HepG2 (cell line): ENCODE data around the gene COX7C. TPM values are rescaled to one million over a fixed set of nuclear protein-coding genes. Genes with fewer than 3 reads are reported as not detected.

Source experiments
- ATAC-seq: fragments of 200-7000 bp; cut with Tn5 transposase; 3 replicates; pipeline ENCODE4 v1.9.1; 2020; ENCODE audit warnings: mild to moderate bottlenecking, moderate library complexity
- Bru-seq: library from RNA; stranded (reverse); fragments of 400-500 nt; gene quantifications from one replicate; lab custom pipeline; 2021; lab: Mats Ljungman, UMichigan
- BruChase-seq, 2 experiments: library from RNA; stranded (reverse); fragments of 400-500 nt; gene quantifications; one replicate each; lab custom pipeline; 2021; lab: Mats Ljungman, UMichigan
- BruUV-seq: library from RNA; stranded (reverse); fragments of 400-500 nt; replicated peaks from 2 replicates; lab custom pipeline; 2021; lab: Mats Ljungman, UMichigan
- CTCF ChIA-PET: fragments of 300-600 bp; formaldehyde crosslinking; extraction: SDS; loops from one replicate; lab custom pipeline; 2021; ENCODE audit warnings: low total read pairs, inconsistent platforms, low intra/inter-chr PET ratio; lab: Yijun Ruan, JAX
- POLR2A ChIA-PET: fragments of 350-600 bp; sonication (Branson Sonifier 250); formaldehyde crosslinking; loops from one replicate; lab custom pipeline; 2020; ENCODE audit warnings: antibody characterized with exemption, inconsistent platforms; lab: Yijun Ruan, JAX
- DNase-seq: peaks from one replicate; pipeline ENCODE4 v3.0.0-alpha.2; 2015; ENCODE audit warnings: low spot score
- FAIRE-seq: peaks from 3 replicates; lab custom pipeline; 2011; peaks lifted over from hg19 to GRCh38; lab: Jason Lieb, UNC
- H2AFZ ChIP-seq: one replicate; pipeline ENCODE4 v1.6.1; 2011; ENCODE audit warnings: low read length, inconsistent platforms
- H3K27ac ChIP-seq: fragments of 300-600 bp; 3 replicates; pipeline ENCODE4 v1.8.0; 2011; ENCODE audit warnings: mixed run types, mild to moderate bottlenecking, mixed read lengths, low read length, inconsistent platforms; ENCODE audit not compliant: insufficient read depth; ENCODE audit errors: extremely low read length
- H3K27me3 ChIP-seq, 2 experiments: fragments of 200-600 bp in 1 of 2; 2 replicates in 1 of 2; 3 replicates in 1 of 2; pipeline versions ENCODE4 v1.6.0 to v1.8.0; 2011; ENCODE audit warnings: low read length in 2 of 2, mild to moderate bottlenecking in 2 of 2, moderate library complexity in 2 of 2, inconsistent platforms in 1 of 2; ENCODE audit not compliant: insufficient read depth in 2 of 2, control insufficient read depth in 1 of 2
- H3K36me3 ChIP-seq, 2 experiments: fragments of 200-600 bp in 1 of 2; replicated peaks in 1 of 2; 2 replicates in 1 of 2; 3 replicates in 1 of 2; pipeline versions ENCODE4 v1.5.1 to v1.8.0; 2011; ENCODE audit warnings: low read length in 2 of 2, inconsistent platforms in 1 of 2; ENCODE audit not compliant: insufficient read depth in 2 of 2, control insufficient read depth in 1 of 2
- H3K4me1 ChIP-seq: 2 replicates; pipeline ENCODE4 v1.5.1; 2012; ENCODE audit warnings: low read length, inconsistent platforms; ENCODE audit not compliant: insufficient read depth
- H3K4me2 ChIP-seq: 2 replicates; pipeline ENCODE4 v1.6.0; 2011; ENCODE audit warnings: low read depth, low read length, inconsistent platforms
- H3K4me3 ChIP-seq, 3 experiments: fragments of 200-600 bp in 1 of 3; sonication (generic), shearing (Covaris generic) in 1 of 3; replicated peaks in 1 of 3; 2 replicates each; pipeline ENCODE4 v1.5.1; 2011 to 2016; ENCODE audit warnings: low read length in 3 of 3, inconsistent platforms in 2 of 3, low read depth in 2 of 3, mild to moderate bottlenecking in 2 of 3, control low read depth in 1 of 3, mixed read lengths in 1 of 3; ENCODE audit not compliant: insufficient read depth in 1 of 3
- H3K79me2 ChIP-seq: one replicate; pipeline ENCODE4 v1.6.1; 2011; ENCODE audit warnings: low read length, inconsistent platforms; ENCODE audit not compliant: insufficient read depth
- H3K9ac ChIP-seq: 2 replicates; pipeline ENCODE4 v1.6.0; 2011; ENCODE audit warnings: mild to moderate bottlenecking, low read depth, low read length, inconsistent platforms; ENCODE audit not compliant: insufficient read depth
- H3K9me3 ChIP-seq: 2 replicates; pipeline ENCODE4 v1.5.1; 2012; ENCODE audit warnings: mild to moderate bottlenecking, low read length
- H4K20me1 ChIP-seq: 2 replicates; pipeline ENCODE4 v1.6.0; 2011; ENCODE audit warnings: inconsistent platforms, mild to moderate bottlenecking, low read length, moderate library complexity; ENCODE audit not compliant: insufficient read depth
- PCBP2 ChIP-seq: fragments of 200-400 bp; formaldehyde crosslinking; optimal IDR thresholded peaks from 2 replicates; pipeline ENCODE3; 2018; ENCODE audit warnings: low read length, low read depth; ENCODE audit not compliant: poor library complexity, severe bottlenecking
- SALL1 ChIP-seq: sonication (generic); formaldehyde crosslinking; IDR thresholded peaks from 2 replicates; pipeline ENCODE4 v1.8.0; 2022; ENCODE audit warnings: mild to moderate bottlenecking, missing genetic modification reagents
- TAF1 ChIP-seq: sonication (generic); formaldehyde crosslinking; IDR thresholded peaks from 2 replicates; pipeline ENCODE4 v1.4.0; 2020; ENCODE audit warnings: missing genetic modification reagents
- TERF1 ChIP-seq: sonication (generic); formaldehyde crosslinking; IDR thresholded peaks from 2 replicates; pipeline ENCODE4 v1.8.0; 2022; ENCODE audit warnings: mild to moderate bottlenecking, missing genetic modification reagents, moderate library complexity
- ZMAT3 ChIP-seq: sonication (generic); formaldehyde crosslinking; conservative IDR thresholded peaks from 2 replicates; pipeline ENCODE4 v1.7.0; 2021; ENCODE audit warnings: missing genetic modification reagents
- ZNF143 ChIP-seq: sonication (generic); formaldehyde crosslinking; IDR thresholded peaks from 2 replicates; pipeline ENCODE4 v1.4.0; 2020; ENCODE audit warnings: missing genetic modification reagents
- ZNF569 ChIP-seq: sonication (generic); formaldehyde crosslinking; IDR thresholded peaks from 2 replicates; pipeline ENCODE4 v1.5.0; 2020; ENCODE audit warnings: mild to moderate bottlenecking, missing genetic modification reagents, moderate library complexity, borderline replicate concordance
- WGBS: methylation state at CpG from one replicate; pipeline ENCODE4 v1.1.6; 2017; ENCODE audit warnings: low lambda C conversion rate; 5-methylcytosine and 5-hydroxymethylcytosine counted together
- in situ Hi-C: cut with HindIII; loops from 2 replicates; pipeline ENCODE4 v1.10.0; 2017; ENCODE audit warnings: low pct_unique_long_range_greater_than_20kb; ENCODE audit not compliant: extremely low pct_ligation_motif_present
- intact Hi-C: fragments of 100-400 bp; cut with micrococcal nuclease; formaldehyde crosslinking; loops from one replicate; pipeline ENCODE4 v1.10.0; 2022; ENCODE audit not compliant: unreplicated experiment
- long read RNA-seq, 2 experiments: library from RNA in 1 of 2; library from polyadenylated mRNA in 1 of 2; stranded (forward) in 1 of 2; unstranded in 1 of 2; transcript quantifications; one replicate each; pipeline ENCODE4 v2.0.0, GENCODE V29; 2019 to 2022
- polyA minus RNA-seq, 3 experiments: library from RNA; depleted of rRNA, polyadenylated mRNA; stranded (reverse); fragments of >200 nt; gene quantifications; 2 replicates each; pipeline ENCODE4 v1.2.3, GENCODE V29; 2011; ENCODE audit warnings: low replicate concordance in 1 of 3
- polyA plus RNA-seq, 8 experiments: library from polyadenylated mRNA; depleted of rRNA in 3 of 8; stranded (reverse) in 7 of 8; unstranded in 1 of 8; fragments of >200 nt; fragmentation: Illumina TruSeq in 4 of 8; extraction: Trizol in 4 of 8; gene quantifications; 2 replicates each; pipeline versions ENCODE4 v1.2.1 to v1.2.3, GENCODE V29; 2011 to 2016; ENCODE audit warnings: low read depth in 4 of 8, missing spikeins in 1 of 8, mixed read lengths in 1 of 8; ENCODE audit not compliant: insufficient read depth in 1 of 8
- total RNA-seq, 5 experiments: library from RNA; depleted of rRNA; stranded (reverse); fragments of >200 nt; fragmentation: Illumina TruSeq; extraction: Trizol; gene quantifications; 2 replicates each; pipeline ENCODE4 v1.2.3, GENCODE V29; 2016; ENCODE audit warnings: low read depth in 1 of 5
- TF ChIP-seq, protein P1 (sequence below): sonication (generic); formaldehyde crosslinking; IDR thresholded peaks from 2 replicates; pipeline ENCODE4 v1.5.1; 2020; ENCODE audit warnings: missing genetic modification reagents, mild to moderate bottlenecking, borderline replicate concordance
- TF ChIP-seq, protein P2 (sequence below): IDR thresholded peaks from 2 replicates; pipeline ENCODE4 v1.6.1; 2012; ENCODE audit warnings: low read depth, low read length, improper control_type of control experiment

COX7C gene
- total RNA-seq (2016; rRNA removed; fragmentation: Illumina TruSeq; extraction: Trizol) (635 and 764 TPM in 2 replicates), polyA plus RNA-seq (2011; rRNA removed) (434 and 538 TPM in 2 replicates), polyA minus RNA-seq (2011; rRNA and poly(A)+ RNA removed; ENCODE audit: low replicate concordance) (57.8 and 137 TPM in 2 replicates), Bru-seq, nascent RNA (percentile 98 among the genes with signal in this experiment), BruChase-seq, experiment 1, labeled RNA remaining after a 6-hour chase (percentile 98 among the genes with signal in this experiment), BruChase-seq, experiment 2, labeled RNA remaining after a 2-hour chase (percentile 95 among the genes with signal in this experiment)
- 280 and 326 TPM in 2 replicates for total RNA-seq (2016; cell fraction: cytosol; rRNA removed; fragmentation: Illumina TruSeq; extraction: Trizol; ENCODE audit: low read depth)
- 605 and 809 TPM in 2 replicates for total RNA-seq (2016; cell fraction: insoluble cytoplasmic fraction; rRNA removed; fragmentation: Illumina TruSeq; extraction: Trizol)
- 471 and 507 TPM in 2 replicates for total RNA-seq (2016; cell fraction: membrane; rRNA removed; fragmentation: Illumina TruSeq; extraction: Trizol)
- 226 and 233 TPM in 2 replicates for total RNA-seq (2016; cell fraction: nucleus; rRNA removed; fragmentation: Illumina TruSeq; extraction: Trizol)
- polyA plus RNA-seq (2011; cell fraction: cytosol; rRNA removed): 364 and 498 TPM in 2 replicates
- polyA plus RNA-seq (2011; cell fraction: nucleus; rRNA removed): 85.0 and 117 TPM in 2 replicates
- 862 and 1,267 TPM in 2 replicates for polyA plus RNA-seq (2012)
- polyA plus RNA-seq (2016; cell fraction: cytosol; fragmentation: Illumina TruSeq; extraction: Trizol; ENCODE audit: low read depth): 340 and 380 TPM in 2 replicates
- 749 and 838 TPM in 2 replicates for polyA plus RNA-seq (2016; cell fraction: insoluble cytoplasmic fraction; fragmentation: Illumina TruSeq; extraction: Trizol; ENCODE audit: low read depth)
- 467 and 530 TPM in 2 replicates for polyA plus RNA-seq (2016; cell fraction: membrane; fragmentation: Illumina TruSeq; extraction: Trizol; ENCODE audit: low read depth)
- 361 and 382 TPM in 2 replicates for polyA plus RNA-seq (2016; cell fraction: nucleus; fragmentation: Illumina TruSeq; extraction: Trizol; ENCODE audit: insufficient read depth, low read depth)
- polyA minus RNA-seq (2011; cell fraction: cytosol; rRNA and poly(A)+ RNA removed): 68.4 and 72.1 TPM in 2 replicates
- polyA minus RNA-seq (2011; cell fraction: nucleus; rRNA and poly(A)+ RNA removed): 48.4 and 59.2 TPM in 2 replicates
- long read RNA-seq, experiment 1, transcript COX7C-201 (3 exons, 666 nt): major isoform, 462 of 497 reads
- long read RNA-seq, experiment 1, transcript COX7C-205 (3 exons, 369 nt): minor isoform, 23 of 497 reads
- long read RNA-seq, experiment 1, partial matches to known transcripts: 0 of 497 reads
- long read RNA-seq, experiment 1, other reads (novel, unspliced or antisense): 11 of 497 reads
- long read RNA-seq, experiment 2, transcript COX7C-201 (3 exons, 666 nt): major isoform, 611 of 724 reads
- long read RNA-seq, experiment 2, transcript COX7C-205 (3 exons, 369 nt): minor isoform, 52 of 724 reads
- long read RNA-seq, experiment 2, partial matches to known transcripts: 9 of 724 reads
- long read RNA-seq, experiment 2, other reads (novel, unspliced or antisense): 52 of 724 reads

GRCh38 chr5:86617756-86618576, at the start of gene COX7C:
Gene COX7C (plus strand): TSS chr5:86617941. CDS start chr5:86618056, 115 bp downstream.
- peaks cover 17% of the 10 kb centered on the region for H3K79me2 ChIP-seq
- H3K27ac ChIP-seq: peak within 1 kb of the TSS; percentile 87
- H3K36me3 ChIP-seq: peaks cover 2 to 12% of the 10 kb centered on the region in 2 experiments; a peak in 4 of 5 replicates
- ATAC-seq (peak; percentile 98), FAIRE-seq (peak; percentile 82), DNase-seq (peak; percentile 95)
- intact Hi-C loops (no loop called here), in situ Hi-C loops (no loop called here)
- peaks cover 0 to 3% of the 10 kb centered on the region in 2 experiments; a peak in 1 of 5 replicates for H3K27me3 ChIP-seq
- peak within 1 kb of the TSS; percentile 92 to 96 (median 95) for H3K4me3 ChIP-seq
- no peaks in the 10 kb centered on the region; the same call in 1 of the 2 replicates for H4K20me1 ChIP-seq
- H3K4me1 ChIP-seq: peaks cover 18% of the 10 kb centered on the region
- WGBS: 2% methylated on average over 27 of the region's 41 CpGs
- peak within 1 kb of the TSS; percentile 72 for H3K4me2 ChIP-seq
- BruUV-seq: TSS peak; percentile 71
- peak within 1 kb of the TSS; percentile 99 for H2AFZ ChIP-seq
- H3K9me3 ChIP-seq: peaks cover 6% of the 10 kb centered on the region; the same call in 1 of the 2 replicates
- H3K9ac ChIP-seq: peak within 1 kb of the TSS; percentile 90
- ChIA-PET POLR2A (no interaction called here), CTCF (no interaction called here)
- TF ChIP-seq ZMAT3 (CRISPR knock-in tag) (peak; percentile 34; the same call in 1 of the 2 replicates), PCBP2 (no peak), ZNF143 (peak; percentile 100), SALL1 (peak; percentile 85), TAF1 (CRISPR knock-in tag) (peak; percentile 75; the same call in 1 of the 2 replicates), ZNF569 (CRISPR knock-in tag) (no peak), TERF1 (CRISPR knock-in tag) (no peak)
- TF ChIP-seq, protein P1, sequence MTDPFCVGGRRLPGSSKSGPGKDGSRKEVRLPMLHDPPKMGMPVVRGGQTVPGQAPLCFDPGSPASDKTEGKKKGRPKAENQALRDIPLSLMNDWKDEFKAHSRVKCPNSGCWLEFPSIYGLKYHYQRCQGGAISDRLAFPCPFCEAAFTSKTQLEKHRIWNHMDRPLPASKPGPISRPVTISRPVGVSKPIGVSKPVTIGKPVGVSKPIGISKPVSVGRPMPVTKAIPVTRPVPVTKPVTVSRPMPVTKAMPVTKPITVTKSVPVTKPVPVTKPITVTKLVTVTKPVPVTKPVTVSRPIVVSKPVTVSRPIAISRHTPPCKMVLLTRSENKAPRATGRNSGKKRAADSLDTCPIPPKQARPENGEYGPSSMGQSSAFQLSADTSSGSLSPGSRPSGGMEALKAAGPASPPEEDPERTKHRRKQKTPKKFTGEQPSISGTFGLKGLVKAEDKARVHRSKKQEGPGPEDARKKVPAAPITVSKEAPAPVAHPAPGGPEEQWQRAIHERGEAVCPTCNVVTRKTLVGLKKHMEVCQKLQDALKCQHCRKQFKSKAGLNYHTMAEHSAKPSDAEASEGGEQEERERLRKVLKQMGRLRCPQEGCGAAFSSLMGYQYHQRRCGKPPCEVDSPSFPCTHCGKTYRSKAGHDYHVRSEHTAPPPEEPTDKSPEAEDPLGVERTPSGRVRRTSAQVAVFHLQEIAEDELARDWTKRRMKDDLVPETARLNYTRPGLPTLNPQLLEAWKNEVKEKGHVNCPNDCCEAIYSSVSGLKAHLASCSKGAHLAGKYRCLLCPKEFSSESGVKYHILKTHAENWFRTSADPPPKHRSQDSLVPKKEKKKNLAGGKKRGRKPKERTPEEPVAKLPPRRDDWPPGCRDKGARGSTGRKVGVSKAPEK (CRISPR knock-in tag): no peak
- TF ChIP-seq, protein P2, sequence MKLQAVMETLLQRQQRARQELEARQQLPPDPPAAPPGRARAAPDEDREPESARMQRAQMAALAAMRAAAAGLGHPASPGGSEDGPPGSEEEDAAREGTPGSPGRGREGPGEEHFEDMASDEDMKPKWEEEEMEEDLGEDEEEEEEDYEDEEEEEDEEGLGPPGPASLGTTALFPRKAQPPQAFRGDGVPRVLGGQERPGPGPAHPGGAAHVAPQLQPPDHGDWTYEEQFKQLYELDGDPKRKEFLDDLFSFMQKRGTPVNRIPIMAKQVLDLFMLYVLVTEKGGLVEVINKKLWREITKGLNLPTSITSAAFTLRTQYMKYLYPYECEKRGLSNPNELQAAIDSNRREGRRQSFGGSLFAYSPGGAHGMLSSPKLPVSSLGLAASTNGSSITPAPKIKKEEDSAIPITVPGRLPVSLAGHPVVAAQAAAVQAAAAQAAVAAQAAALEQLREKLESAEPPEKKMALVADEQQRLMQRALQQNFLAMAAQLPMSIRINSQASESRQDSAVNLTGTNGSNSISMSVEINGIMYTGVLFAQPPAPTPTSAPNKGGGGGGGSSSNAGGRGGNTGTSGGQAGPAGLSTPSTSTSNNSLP: no peak
